Astrocyte (in vitro differentiated cells and primary cell): ENCODE measurements around the gene SHE.
A peak's percentile ranks its signal among the peaks of the same experiment; 100 is the strongest.

Experiments
- CTCF ChIP-seq: IDR thresholded peaks from 2 replicates; pipeline ENCODE4 v1.5.1; 2011; ENCODE audit warnings: low read depth, mild to moderate bottlenecking, inconsistent platforms, low read length, moderate library complexity; ENCODE audit not compliant: insufficient read depth
- EZH2 ChIP-seq: IDR thresholded peaks from 2 replicates; pipeline ENCODE4 v1.6.1; 2012; ENCODE audit warnings: mild to moderate bottlenecking, low read length, inconsistent platforms; ENCODE audit not compliant: insufficient read depth

- TF ChIP-seq CTCF = peak; percentile 52
- no peak for TF ChIP-seq EZH2
Measured at GRCh38 chr1:154546264-154547063, 44.3 kb upstream of the SHE start.
